Activated CD8-positive, alpha-beta memory T cell treated with anti-CD3 and anti-CD28 coated beads, Interleukin-2, amount 50 U/mL, for 4 hours (primary cell): ENCODE results near the gene FHOD3.

Experiments used
- DNase-seq: peaks from one replicate; pipeline ENCODE4 v3.0.0-alpha.2; 2020

The FHOD3 gene

GRCh38 chr18:36769172-36769571 is 471.7 kb downstream of the FHOD3 start:
- DNase-seq = no peak

GRCh38 chr18:36769611-36770314 is 472.2 kb downstream of the FHOD3 start:
- no peak for DNase-seq

DNA sequence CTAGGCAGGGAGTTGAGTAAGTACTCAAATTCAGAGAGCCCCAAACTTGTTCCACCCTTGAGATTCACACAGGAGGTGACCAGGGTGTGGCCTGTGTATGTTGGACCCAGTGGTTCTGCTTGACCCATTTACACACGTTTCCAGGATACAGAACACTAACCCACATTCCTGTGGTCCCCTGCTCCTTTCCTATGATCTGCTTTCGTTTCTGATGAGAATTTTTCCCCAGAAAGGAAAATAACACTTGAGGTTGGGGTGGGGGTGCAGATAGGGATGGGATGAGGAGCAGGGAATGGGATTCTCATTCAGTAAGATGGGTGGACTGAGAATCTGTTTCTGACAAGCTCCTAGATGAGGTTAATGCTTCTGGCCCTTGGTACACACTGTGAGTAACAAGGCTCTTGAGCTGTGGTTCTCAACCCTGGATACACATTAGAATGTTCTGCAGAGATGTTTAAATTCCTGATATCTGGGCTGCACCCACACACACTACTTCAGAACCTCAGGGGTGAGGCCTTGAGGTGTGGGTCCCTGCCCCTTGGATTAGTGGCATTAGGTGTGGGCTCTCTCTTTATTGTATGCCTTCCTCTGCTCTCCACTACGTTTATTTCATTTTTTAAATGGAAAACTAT is 472.9 kb downstream of the FHOD3 start:
- DNase-seq = no peak

DNA sequence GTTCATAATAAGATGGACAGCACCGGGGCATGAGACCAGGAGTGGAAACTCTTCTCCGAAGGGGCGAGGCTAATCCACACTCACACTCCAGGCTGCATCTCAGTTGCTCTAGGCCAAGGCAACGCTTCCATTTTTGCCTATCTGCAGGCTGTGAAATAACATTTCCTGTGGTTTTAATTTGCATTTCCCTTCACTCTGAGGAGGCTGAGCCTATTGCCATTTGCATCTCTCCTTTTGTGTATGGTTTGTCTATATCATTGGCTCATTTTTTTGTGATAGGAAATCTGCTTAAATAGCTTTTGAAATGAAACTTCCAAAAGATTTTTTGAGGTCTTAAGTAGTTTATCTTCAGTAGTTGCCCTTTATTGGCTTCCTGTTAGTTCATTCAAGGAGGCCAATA is 473.7 kb downstream of the FHOD3 start:
- no peak for DNase-seq

- no peak for DNase-seq
Measured at GRCh38 chr18:36772241-36772723, 474.8 kb downstream of the FHOD3 start.

DNA sequence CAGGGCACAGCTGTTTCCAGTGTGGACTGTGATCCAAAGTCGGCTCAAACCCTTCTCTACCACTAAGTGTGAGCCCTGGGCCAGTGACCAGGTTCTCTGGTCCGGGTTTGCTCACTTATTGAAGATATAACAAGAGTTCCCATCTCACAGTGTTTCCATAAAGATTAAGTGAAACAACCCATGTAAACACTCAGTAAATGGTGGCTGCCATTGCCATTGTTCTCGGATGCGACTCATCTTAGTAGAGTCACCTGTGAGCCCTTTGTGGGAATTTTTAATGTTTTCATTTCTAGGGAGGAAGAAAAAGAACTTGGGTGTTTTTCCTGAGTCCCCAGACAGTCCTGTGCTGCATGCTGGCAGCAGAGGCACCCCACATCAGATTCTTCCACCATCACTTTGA is 477.9 kb downstream of the FHOD3 start:
- DNase-seq = no peak

- DNase-seq = no peak
Measured at GRCh38 chr18:36776650-36777049, 479.1 kb downstream of the FHOD3 start.

- DNase-seq = no peak
Measured at GRCh38 chr18:36777566-36777965, 480.1 kb downstream of the FHOD3 start.

- no peak for DNase-seq
Measured at GRCh38 chr18:36780748-36781147, 483.2 kb downstream of the FHOD3 start.

DNA sequence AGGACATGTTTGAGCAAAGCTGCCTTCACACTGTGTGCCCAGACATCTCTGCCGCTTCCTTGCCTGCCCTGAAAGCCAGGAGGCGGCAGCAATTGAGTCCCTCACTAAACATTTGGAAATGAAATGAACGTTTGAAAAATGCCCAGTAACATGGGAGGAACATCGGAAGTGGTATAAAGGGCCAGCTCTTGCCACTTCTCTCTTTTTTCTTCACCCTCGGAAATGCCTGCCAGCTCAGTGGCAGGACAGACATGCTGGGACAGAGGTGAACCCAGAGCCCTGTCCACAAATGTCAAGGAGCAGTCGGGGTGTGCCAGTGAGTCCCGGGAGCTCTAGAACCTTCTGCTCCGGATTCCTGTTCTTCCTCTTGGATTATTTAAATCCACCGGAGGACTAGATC is 485.2 kb downstream of the FHOD3 start:
- no peak for DNase-seq

DNA sequence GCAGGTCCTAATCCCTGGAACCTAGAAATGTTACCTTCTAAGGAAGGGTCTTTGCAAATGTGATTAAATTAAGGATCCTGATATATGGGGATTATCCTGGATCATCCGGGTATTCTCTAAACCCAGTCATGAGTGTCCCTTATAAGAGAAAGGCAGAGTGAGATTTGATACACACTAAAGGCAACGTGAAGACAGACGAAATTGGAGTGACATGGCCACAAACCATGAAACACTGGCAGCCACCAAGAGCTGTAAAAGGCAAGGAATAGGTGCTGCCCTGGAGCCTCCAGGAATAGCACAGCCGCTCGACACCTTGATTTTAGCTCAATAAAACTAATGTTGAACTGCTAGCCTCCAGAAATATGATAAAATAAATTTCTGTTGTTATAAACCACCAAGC is 486.3 kb downstream of the FHOD3 start:
- DNase-seq = no peak

GRCh38 chr18:36786686-36787085 is 489.2 kb downstream of the FHOD3 start:
- DNase-seq = no peak

DNA sequence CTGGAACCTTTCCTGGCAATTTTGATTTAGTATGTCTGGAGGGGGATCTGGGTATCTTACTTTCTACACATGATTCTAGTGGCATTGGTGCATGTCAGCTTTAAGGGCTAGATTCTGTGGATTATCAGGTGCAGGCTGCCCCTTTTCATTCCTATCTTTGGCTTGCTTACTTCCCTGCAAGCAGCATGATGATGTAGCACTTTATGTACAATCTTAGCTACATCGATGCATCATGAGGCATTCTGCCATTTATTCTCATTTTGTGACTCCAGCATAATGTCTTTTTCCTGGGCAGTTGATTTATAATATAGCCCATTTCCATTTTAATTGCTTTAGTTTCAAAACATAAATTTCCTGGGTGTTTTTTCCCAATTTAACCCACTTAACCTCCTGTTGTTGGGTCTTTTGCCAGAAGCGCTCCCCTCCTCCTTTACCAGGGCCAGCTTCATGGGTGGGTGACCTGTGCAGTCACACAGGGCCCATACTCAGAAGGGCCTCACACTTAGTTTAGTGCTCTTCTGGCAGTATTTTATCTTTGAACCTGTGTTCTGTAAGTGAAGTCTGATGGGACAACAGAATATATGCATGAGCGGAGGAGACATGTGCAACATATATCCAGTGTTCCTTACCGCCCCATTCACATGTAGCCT is 495.2 kb downstream of the FHOD3 start:
- DNase-seq = no peak

DNA sequence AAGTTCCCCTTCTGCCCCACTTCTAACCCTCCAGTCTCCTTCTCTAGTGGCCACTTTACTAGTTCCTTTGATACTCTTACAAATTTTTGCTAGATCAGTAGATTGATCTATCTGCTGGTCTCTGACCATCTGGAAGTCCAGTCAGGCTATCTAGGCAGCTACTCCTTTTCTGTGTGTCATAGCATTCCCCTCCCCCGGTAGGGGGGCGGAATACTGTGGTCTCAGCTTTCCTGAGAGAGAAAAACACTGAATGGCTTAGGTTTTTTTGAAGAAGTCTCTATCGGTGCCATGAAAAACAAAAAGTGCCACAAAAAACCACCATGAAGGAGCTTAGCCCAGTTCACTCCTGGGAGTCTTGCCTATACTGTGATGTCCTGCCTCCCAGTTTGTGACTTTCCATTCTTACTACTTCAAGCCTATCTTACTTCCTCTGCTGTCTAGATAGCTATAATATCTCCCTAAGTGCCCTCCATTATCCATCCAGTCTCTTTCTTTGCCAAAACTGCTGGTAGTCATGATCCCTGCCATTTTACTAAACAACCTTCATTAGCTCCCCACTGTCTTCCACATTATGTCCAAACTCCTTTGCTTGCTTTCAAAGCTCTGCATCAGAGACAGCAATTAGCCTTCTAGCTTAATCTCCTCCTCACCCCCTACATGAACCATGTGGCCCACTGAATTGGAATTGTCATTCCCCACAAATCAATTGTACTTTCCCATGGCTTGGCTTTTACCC is 501.4 kb downstream of the FHOD3 start:
- DNase-seq = no peak

GRCh38 chr18:36805105-36805504 is 507.6 kb downstream of the FHOD3 start:
- no peak for DNase-seq

- no peak for DNase-seq
Measured at GRCh38 chr18:36808681-36809080, 511.2 kb downstream of the FHOD3 start.

GRCh38 chr18:36809590-36810381 is 512.3 kb downstream of the FHOD3 start:
- peak; percentile 20 for DNase-seq

- DNase-seq = no peak
Measured at GRCh38 chr18:36811430-36811829, 513.9 kb downstream of the FHOD3 start.

- DNase-seq = no peak
Measured at GRCh38 chr18:36811955-36812354, 514.4 kb downstream of the FHOD3 start.

GRCh38 chr18:36812678-36813077 is 515.2 kb downstream of the FHOD3 start:
- no peak for DNase-seq

DNA sequence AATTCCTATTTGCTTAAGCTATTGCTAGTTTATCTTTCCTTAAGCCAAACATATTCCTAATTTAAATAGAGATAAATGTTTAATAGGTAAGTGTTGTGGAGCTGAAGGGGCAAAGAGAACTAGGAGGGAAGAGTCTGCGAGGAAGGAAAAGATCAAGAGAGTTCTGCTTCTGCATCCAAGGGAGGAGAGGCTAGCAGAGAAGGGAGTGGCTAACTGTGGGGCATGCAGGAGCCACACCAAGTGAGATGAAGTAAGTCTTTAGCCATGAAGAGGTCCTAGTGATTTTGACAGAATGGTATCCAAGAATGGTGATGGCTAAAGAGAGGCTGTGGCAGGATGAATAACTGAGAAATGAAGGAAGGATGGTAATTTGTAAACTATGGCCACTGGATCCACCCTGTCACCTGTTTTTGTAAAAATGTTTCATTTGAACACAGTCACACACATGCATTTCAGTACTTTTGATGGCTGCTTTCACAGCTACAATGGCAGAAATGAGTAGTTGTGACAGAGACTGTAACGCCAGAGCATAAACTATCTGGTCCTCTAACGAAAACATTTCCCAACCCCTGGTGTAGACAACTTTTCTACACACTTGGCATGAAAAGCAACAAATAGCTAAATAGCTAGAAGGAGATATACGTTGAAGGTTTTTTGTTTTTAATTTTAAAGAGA is 515.7 kb downstream of the FHOD3 start:
- DNase-seq = no peak

GRCh38 chr18:36813824-36814223 is 516.3 kb downstream of the FHOD3 start:
- DNase-seq = no peak
